ENCODE measurements around the gene LRRC9. TPM values are rescaled to one million over a fixed set of nuclear protein-coding genes. Genes with fewer than 3 reads are reported as not detected.

Gene LRRC9
- total RNA-seq, 1 donor from 2014 or later = not detected

GRCh38 chr14:59895721-59896120 is 24.2 kb upstream of the LRRC9 start:
- CTCF ChIA-PET = no interaction called here

GRCh38 chr14:59897757-59898383 is 22.1 kb upstream of the LRRC9 start:
- no peak for DNase-seq
- Mint-ChIP-seq H3K27me3 (peaks cover 7% of the 10 kb centered on the region), H3K27ac (no peak overlapping the region), H3K4me3 (no peak overlapping the region), H3K9me3 (peaks cover 2% of the 10 kb centered on the region), H3K4me1 (no peaks in the 10 kb centered on the region), H3K36me3 (ENCODE audit: low read depth) (no peaks in the 10 kb centered on the region)
- ATAC-seq (ENCODE audit: low read depth) = no peak
- ChIA-PET CTCF (no interaction called here), POLR2A (no interaction called here)
- no peak for TF ChIP-seq CTCF (IDR thresholded peaks at IDR 0.05)
- intact Hi-C loops (cut with micrococcal nuclease) = no loop called here

More at GRCh38 chr14:59895721-59896120, 24.2 kb upstream of the LRRC9 start:
- Mint-ChIP-seq H3K27me3 (peaks cover 7% of the 10 kb centered on the region), H3K4me1 (no peaks in the 10 kb centered on the region), H3K4me3 (no peak overlapping the region), H3K36me3 (ENCODE audit: low read depth) (no peaks in the 10 kb centered on the region), H3K27ac (no peak overlapping the region), H3K9me3 (no peaks in the 10 kb centered on the region)
- TF ChIP-seq CTCF (IDR thresholded peaks at IDR 0.05) = no peak
- DNase-seq (no peak), ATAC-seq (ENCODE audit: low read depth) (no peak)
- intact Hi-C loops (cut with micrococcal nuclease) = no loop called here
- POLR2A ChIA-PET = no interaction called here

- no peak for TF ChIP-seq CTCF (IDR thresholded peaks at IDR 0.05)
- no peak overlapping the region for H3K27ac Mint-ChIP-seq
- H3K4me1 Mint-ChIP-seq = no peaks in the 10 kb centered on the region
- no peak for DNase-seq
- peaks cover 2% of the 10 kb centered on the region for H3K9me3 Mint-ChIP-seq
- ChIA-PET CTCF (no interaction called here), POLR2A (no interaction called here)
- intact Hi-C loops (cut with micrococcal nuclease) = no loop called here
- H3K36me3 Mint-ChIP-seq (ENCODE audit: low read depth) = no peaks in the 10 kb centered on the region
- no peak overlapping the region for H3K4me3 Mint-ChIP-seq
- no peak for ATAC-seq (ENCODE audit: low read depth)
- peaks cover 7% of the 10 kb centered on the region for H3K27me3 Mint-ChIP-seq
Measured at GRCh38 chr14:59900556-59900955, 19.4 kb upstream of the LRRC9 start.

- no peak overlapping the region for H3K4me3 Mint-ChIP-seq
- no peaks in the 10 kb centered on the region for H3K36me3 Mint-ChIP-seq (ENCODE audit: low read depth)
- CTCF ChIA-PET = no interaction called here
- intact Hi-C loops (cut with micrococcal nuclease) = no loop called here
- no peak for TF ChIP-seq CTCF (IDR thresholded peaks at IDR 0.05)
- ATAC-seq (ENCODE audit: low read depth) (no peak), DNase-seq (no peak)
- peaks cover 2% of the 10 kb centered on the region for H3K9me3 Mint-ChIP-seq
- peaks cover 6% of the 10 kb centered on the region for H3K27me3 Mint-ChIP-seq
- no peaks in the 10 kb centered on the region for H3K4me1 Mint-ChIP-seq
- H3K27ac Mint-ChIP-seq = no peak overlapping the region
- POLR2A ChIA-PET = no interaction called here
Measured at GRCh38 chr14:59904184-59904583, 15.8 kb upstream of the LRRC9 start.

GRCh38 chr14:59905188-59905587 is 14.8 kb upstream of the LRRC9 start:
- H3K4me3 Mint-ChIP-seq = no peak overlapping the region
- ChIA-PET CTCF (no interaction called here), POLR2A (no interaction called here)
- no peaks in the 10 kb centered on the region for H3K4me1 Mint-ChIP-seq
- no peak for TF ChIP-seq CTCF (IDR thresholded peaks at IDR 0.05)
- peaks cover 8% of the 10 kb centered on the region for H3K27me3 Mint-ChIP-seq
- no peak overlapping the region for H3K27ac Mint-ChIP-seq
- peaks cover 2% of the 10 kb centered on the region for H3K9me3 Mint-ChIP-seq
- no peaks in the 10 kb centered on the region for H3K36me3 Mint-ChIP-seq (ENCODE audit: low read depth)
- no peak for DNase-seq
- intact Hi-C loops (cut with micrococcal nuclease) = no loop called here
- ATAC-seq (ENCODE audit: low read depth) = no peak
